Colon (tissue), 2 donors: ENCODE measurements around the gene LNX2.
"Not testable (repeated sequence)": the region's sequence is repeated elsewhere in the genome, so short reads cannot be mapped to it uniquely, and the experiment has no call there.

Experiments used
- FAIRE-seq: peaks from 2 replicates; lab custom pipeline; 2012; peaks lifted over from hg19 to GRCh38; lab: Jason Lieb, UNC
- donor health status: control.
- donor health status: control.

The LNX2 gene

GRCh38 chr13:27636589-27637288 is 16.4 kb upstream of the LNX2 start:
- FAIRE-seq, result no peak

GRCh38 chr13:27635266-27635665 is 14.9 kb upstream of the LNX2 start:
- FAIRE-seq, result no peak

GRCh38 chr13:27634791-27635190 is 14.5 kb upstream of the LNX2 start:
- FAIRE-seq, result no peak

- no peak for FAIRE-seq
These were observed 13.9 kb upstream of the LNX2 start for GRCh38 chr13:27634231-27634630.

- FAIRE-seq, result no peak
These were observed 12.3 kb upstream of the LNX2 start for GRCh38 chr13:27632648-27633047.

- no peak for FAIRE-seq
These were observed 11.9 kb upstream of the LNX2 start for GRCh38 chr13:27632214-27632613.

GRCh38 chr13:27631665-27632064 is 11.3 kb upstream of the LNX2 start:
- no peak for FAIRE-seq

- no peak for FAIRE-seq
These were observed 10.8 kb upstream of the LNX2 start for GRCh38 chr13:27631156-27631555.

GRCh38 chr13:27628766-27629165 is 8.4 kb upstream of the LNX2 start:
- FAIRE-seq, result not testable (repeated sequence)

- no peak for FAIRE-seq
These were observed 7.8 kb upstream of the LNX2 start for GRCh38 chr13:27628081-27628480.

- no peak for FAIRE-seq
These were observed 7.1 kb upstream of the LNX2 start for GRCh38 chr13:27627380-27627779.

- FAIRE-seq, result no peak
These were observed 5.5 kb upstream of the LNX2 start for GRCh38 chr13:27625839-27626238.

- no peak for FAIRE-seq
These were observed 3.7 kb upstream of the LNX2 start for GRCh38 chr13:27624071-27624470.

GRCh38 chr13:27622881-27623280 is 2.6 kb upstream of the LNX2 start:
- FAIRE-seq, result no peak

GRCh38 chr13:27622102-27622820 is 1.9 kb upstream of the LNX2 start:
- no peak for FAIRE-seq

GRCh38 chr13:27621366-27622101 is 1.2 kb upstream of the LNX2 start, which contains the start of gene POLR1D:
Gene POLR1D, plus strand, starts transcription at chr13:27621892. Its CDS starts 92 bp downstream, at chr13:27621984.
- no peak for FAIRE-seq

- no peak for FAIRE-seq
These were observed 712 bp upstream of the LNX2 start for GRCh38 chr13:27621116-27621365.

- no peak for FAIRE-seq
These were observed 477 bp downstream of the LNX2 start for GRCh38 chr13:27619728-27620376.

GRCh38 chr13:27619093-27619727 is 1.1 kb downstream of the LNX2 start:
- FAIRE-seq, result no peak

- no peak for FAIRE-seq
These were observed 2.4 kb downstream of the LNX2 start for GRCh38 chr13:27617881-27618321.

- no peak for FAIRE-seq
These were observed 6.7 kb downstream of the LNX2 start for GRCh38 chr13:27613628-27614027.

- FAIRE-seq, result no peak
These were observed 13.2 kb downstream of the LNX2 start for GRCh38 chr13:27607125-27607524.
